ENCODE data around the gene SV2C.

SV2C gene

GRCh38 chr5:76194340-76194739 is 111.2 kb downstream of the SV2C start:
- H3K27ac ChIP-seq, result no peak overlapping the region
- TF ChIP-seq CTCF (conservative IDR thresholded peaks at IDR 0.05) (no peak), ZFX (IDR thresholded peaks at IDR 0.05) (no peak)

- H3K27ac ChIP-seq, result no peak overlapping the region
These were observed 113.3 kb downstream of the SV2C start for GRCh38 chr5:76196457-76196856.

GRCh38 chr5:76196886-76197489 is 113.8 kb downstream of the SV2C start:
- TF ChIP-seq ZFX (IDR thresholded peaks at IDR 0.05) (no peak), CTCF (conservative IDR thresholded peaks at IDR 0.05) (no peak)
- H3K27ac ChIP-seq, result no peak overlapping the region

More at GRCh38 chr5:76196457-76196856, 113.3 kb downstream of the SV2C start:
- no peak for TF ChIP-seq CTCF (conservative IDR thresholded peaks at IDR 0.05)
- no peak for TF ChIP-seq ZFX (IDR thresholded peaks at IDR 0.05)

GRCh38 chr5:76197726-76198125 is 114.5 kb downstream of the SV2C start:
- no peak for TF ChIP-seq ZFX (IDR thresholded peaks at IDR 0.05)
- TF ChIP-seq CTCF (conservative IDR thresholded peaks at IDR 0.05), result no peak
- H3K27ac ChIP-seq, result no peak overlapping the region

- TF ChIP-seq ZFX (IDR thresholded peaks at IDR 0.05) (no peak), CTCF (conservative IDR thresholded peaks at IDR 0.05) (no peak)
These were observed 116.4 kb downstream of the SV2C start for GRCh38 chr5:76199336-76200318.

GRCh38 chr5:76202182-76202581 is 119.0 kb downstream of the SV2C start:
- no peak overlapping the region for H3K27ac ChIP-seq
- TF ChIP-seq ZFX (IDR thresholded peaks at IDR 0.05) (no peak), CTCF (conservative IDR thresholded peaks at IDR 0.05) (no peak)

More at GRCh38 chr5:76199336-76200318, 116.4 kb downstream of the SV2C start:
- no peak overlapping the region for H3K27ac ChIP-seq

GRCh38 chr5:76204191-76204590 is 121.0 kb downstream of the SV2C start:
- no peak overlapping the region for H3K27ac ChIP-seq
- TF ChIP-seq ZFX (IDR thresholded peaks at IDR 0.05) (no peak), CTCF (conservative IDR thresholded peaks at IDR 0.05) (no peak)
